IMR-90 (cell line): ENCODE data around the gene PSMB2. TPM values are rescaled to one million over a fixed set of nuclear protein-coding genes. Genes with fewer than 3 reads are reported as not detected.

ENCODE experiments used
- ATAC-seq: fragments of 200-7000 bp; cut with Tn5 transposase; 2 replicates; pipeline ENCODE4 v1.9.1; 2020; ENCODE audit warnings: low read depth, mild to moderate bottlenecking, moderate library complexity
- BruUV-seq: library from RNA; stranded (reverse); fragments of 400-500 nt; replicated peaks from 2 replicates; lab custom pipeline; 2021; lab: Mats Ljungman, UMichigan
- CTCF ChIA-PET: fragments of 300-600 bp; formaldehyde crosslinking; extraction: SDS; loops from one replicate; lab custom pipeline; 2021; ENCODE audit warnings: antibody characterized with exemption; lab: Yijun Ruan, JAX
- POLR2A ChIA-PET: fragments of 300-600 bp; sonication (Branson Sonifier 250); formaldehyde crosslinking; loops from one replicate; lab custom pipeline; 2022; ENCODE audit warnings: antibody characterized with exemption; ENCODE audit not compliant: unreplicated experiment; lab: Charles Lee
- DNase-seq: peaks from one replicate; pipeline ENCODE4 v3.0.0; 2013
- H2AFZ ChIP-seq: replicated peaks from 2 replicates; pipeline ENCODE3; 2013; ENCODE audit warnings: low read length, mild to moderate bottlenecking; ENCODE audit not compliant: poor library complexity
- H2AK5ac ChIP-seq: 2 replicates; pipeline ENCODE4 v1.6.1; 2013; ENCODE audit warnings: low read depth, low read length, inconsistent platforms
- H2AK9ac ChIP-seq: replicated peaks from 2 replicates; pipeline ENCODE3; 2013; ENCODE audit warnings: mild to moderate bottlenecking, low read depth, low read length, moderate library complexity; ENCODE audit not compliant: poor library complexity
- H2BK120ac ChIP-seq: 2 replicates; pipeline ENCODE4 v1.6.1; 2013; ENCODE audit warnings: low read depth, low read length, inconsistent platforms
- H2BK15ac ChIP-seq: 3 replicates; pipeline ENCODE4 v1.6.1; 2013; ENCODE audit warnings: low read depth, low read length, inconsistent platforms
- H2BK20ac ChIP-seq: 2 replicates; pipeline ENCODE4 v1.6.1; 2013; ENCODE audit warnings: low read depth, mild to moderate bottlenecking, inconsistent platforms, low read length, moderate library complexity
- H2BK5ac ChIP-seq: 2 replicates; pipeline ENCODE4 v1.6.1; 2013; ENCODE audit warnings: mild to moderate bottlenecking, low read depth, low read length, inconsistent platforms; ENCODE audit not compliant: poor library complexity, severe bottlenecking
- H3K14ac ChIP-seq: replicated peaks from 2 replicates; pipeline ENCODE4 v1.6.1; 2013; ENCODE audit warnings: low read depth, low read length, inconsistent platforms
- H3K18ac ChIP-seq: 2 replicates; pipeline ENCODE4 v1.6.1; 2013; ENCODE audit warnings: low read depth, low read length, control low read depth
- H3K23ac ChIP-seq: 2 replicates; pipeline ENCODE4 v1.6.1; 2013; ENCODE audit warnings: low read depth, low read length, inconsistent platforms
- H3K27ac ChIP-seq: 2 replicates; pipeline ENCODE4 v1.5.1; 2013; ENCODE audit warnings: mild to moderate bottlenecking, control low read depth, low read length; ENCODE audit not compliant: insufficient read depth
- H3K27me3 ChIP-seq: 2 replicates; pipeline ENCODE4 v1.6.1; 2013; ENCODE audit warnings: low read length; ENCODE audit not compliant: control insufficient read depth, insufficient read depth
- H3K36me3 ChIP-seq: 2 replicates; pipeline ENCODE4 v1.6.1; 2013; ENCODE audit warnings: low read length, mixed read lengths; ENCODE audit not compliant: control insufficient read depth, insufficient read depth
- H3K4ac ChIP-seq: 2 replicates; pipeline ENCODE4 v1.6.1; 2013; ENCODE audit warnings: low read depth, low read length, inconsistent platforms
- H3K4me1 ChIP-seq: 2 replicates; pipeline ENCODE4 v1.6.1; 2013; ENCODE audit warnings: low read length, mixed read lengths; ENCODE audit not compliant: control insufficient read depth, insufficient read depth
- H3K4me2 ChIP-seq: 2 replicates; pipeline ENCODE4 v1.6.1; 2013; ENCODE audit warnings: low read depth, mild to moderate bottlenecking, control low read depth, low read length, moderate library complexity
- H3K4me3 ChIP-seq: 2 replicates; pipeline ENCODE4 v1.5.1; 2013; ENCODE audit warnings: low read depth, mild to moderate bottlenecking, control low read depth, low read length, moderate library complexity; ENCODE audit not compliant: insufficient read depth
- H3K56ac ChIP-seq: 2 replicates; pipeline ENCODE4 v1.6.1; 2013; ENCODE audit warnings: low read length, inconsistent platforms; ENCODE audit not compliant: insufficient read depth; ENCODE audit errors: extremely low read depth
- H3K79me1 ChIP-seq, 2 experiments: 2 replicates each; pipeline ENCODE4 v1.6.1; 2013; ENCODE audit warnings: low read length in 2 of 2, inconsistent platforms in 1 of 2, low read depth in 1 of 2
- H3K9ac ChIP-seq: 2 replicates; pipeline ENCODE4 v1.6.1; 2013; ENCODE audit warnings: low read depth, low read length, control low read depth
- H3K9me1 ChIP-seq: 2 replicates; pipeline ENCODE4 v1.6.1; 2013; ENCODE audit warnings: low read length, inconsistent platforms; ENCODE audit not compliant: insufficient read depth
- H3K9me3 ChIP-seq: 2 replicates; pipeline ENCODE4 v1.6.1; 2013; ENCODE audit warnings: low read length; ENCODE audit not compliant: control insufficient read depth, insufficient read depth
- H4K20me1 ChIP-seq: 2 replicates; pipeline ENCODE4 v1.6.1; 2013; ENCODE audit warnings: low read length, inconsistent platforms; ENCODE audit not compliant: insufficient read depth
- H4K5ac ChIP-seq: 2 replicates; pipeline ENCODE4 v1.6.1; 2013; ENCODE audit warnings: mild to moderate bottlenecking, low read depth, low read length, control low read depth
- H4K8ac ChIP-seq, 2 experiments: 2 replicates each; pipeline ENCODE4 v1.6.1; 2013; ENCODE audit warnings: low read depth in 2 of 2, low read length in 2 of 2, control low read depth in 1 of 2, inconsistent platforms in 1 of 2
- H4K91ac ChIP-seq: 2 replicates; pipeline ENCODE4 v1.6.1; 2013; ENCODE audit warnings: low read depth, low read length, inconsistent platforms; ENCODE audit not compliant: insufficient read depth
- CEBPB ChIP-seq: IDR thresholded peaks from 2 replicates; pipeline ENCODE4 v1.6.1; 2012; ENCODE audit warnings: low read depth, low read length, improper control_type of control experiment
- CHD1 ChIP-seq: IDR thresholded peaks from 2 replicates; pipeline ENCODE4 v1.6.1; 2012; ENCODE audit warnings: low read depth, low read length, improper control_type of control experiment
- MAFK ChIP-seq: IDR thresholded peaks from 2 replicates; pipeline ENCODE4 v1.6.1; 2012; ENCODE audit warnings: low read depth, low read length, improper control_type of control experiment
- MAZ ChIP-seq: IDR thresholded peaks from 2 replicates; pipeline ENCODE4 v1.6.1; 2012; ENCODE audit warnings: low read depth, mild to moderate bottlenecking, low read length, improper control_type of control experiment, moderate library complexity, borderline replicate concordance
- NFE2L2 ChIP-seq: fragments of 150-350 bp; IDR thresholded peaks from 2 replicates; pipeline ENCODE4 v1.6.1; 2016; ENCODE audit warnings: low read depth, mild to moderate bottlenecking, low read length
- POLR2A ChIP-seq: IDR thresholded peaks from 2 replicates; pipeline ENCODE4 v1.6.1; 2012; ENCODE audit warnings: mild to moderate bottlenecking, low read depth, low read length
- RAD21 ChIP-seq: IDR thresholded peaks from 2 replicates; pipeline ENCODE4 v1.6.1; 2012; ENCODE audit warnings: low read length, improper control_type of control experiment
- RFX5 ChIP-seq: IDR thresholded peaks from 2 replicates; pipeline ENCODE4 v1.8.0; 2012; ENCODE audit warnings: low read depth, mild to moderate bottlenecking, low read length, moderate library complexity
- SMC3 ChIP-seq: fragments of 150-350 bp; IDR thresholded peaks from 2 replicates; pipeline ENCODE4 v1.6.1; 2016; ENCODE audit warnings: low read depth, mild to moderate bottlenecking, antibody characterized with exemption, low read length, moderate library complexity
- WGBS, 2 experiments: methylation state at CpG; one replicate each; pipeline versions ENCODE4 v1.1.5 to v1.1.7; 2013; ENCODE audit warnings: missing lambda C conversion rate in 2 of 2; ENCODE audit not compliant: insufficient read length in 1 of 2; ENCODE audit errors: extremely low coverage in 2 of 2; 5-methylcytosine and 5-hydroxymethylcytosine counted together
- dilution Hi-C: fragments of 300-500 bp; cut with HindIII; formaldehyde crosslinking; loops from one replicate; pipeline ENCODE4 v1.14.3; 2018; ENCODE audit warnings: low sequenced_read_pairs; ENCODE audit not compliant: unreplicated experiment
- in situ Hi-C: fragments of 300-500 bp; cut with MboI; formaldehyde crosslinking; loops from 3 replicates; pipeline ENCODE4 v1.14.3; 2019; ENCODE audit warnings: low sequenced_read_pairs, inconsistent platforms, mixed read lengths
- intact Hi-C: fragments of 100-400 bp; cut with micrococcal nuclease; formaldehyde crosslinking; loops from 2 replicates; pipeline ENCODE4 v1.10.0; 2022
- polyA plus RNA-seq, 3 experiments: library from polyadenylated mRNA; depleted of rRNA; stranded (reverse); fragments of >200 nt; gene quantifications; 2 replicates each; pipeline ENCODE4 v1.2.3, GENCODE V29; 2012; ENCODE audit warnings: low replicate concordance in 1 of 3
- total RNA-seq: library from RNA; depleted of rRNA; stranded (reverse); fragments of >200 nt; gene quantifications from 2 replicates; pipeline ENCODE4 v1.2.3, GENCODE V29; 2012
- TF ChIP-seq, protein P1 (sequence below): fragments of 150-350 bp; IDR thresholded peaks from 2 replicates; pipeline ENCODE4 v1.6.1; 2016; ENCODE audit warnings: low read depth, mild to moderate bottlenecking, low read length, moderate library complexity, borderline replicate concordance
- TF ChIP-seq, protein P2 (sequence below): conservative IDR thresholded peaks from 2 replicates; pipeline ENCODE4 v1.5.1; 2012; ENCODE audit warnings: mild to moderate bottlenecking, low read depth, low read length, improper control_type of control experiment

PSMB2 gene
- total and polyA plus RNA-seq, 2 of the 4 experiments (the other 2 are of a cell fraction): 23.8 to 86.2 TPM

DNA sequence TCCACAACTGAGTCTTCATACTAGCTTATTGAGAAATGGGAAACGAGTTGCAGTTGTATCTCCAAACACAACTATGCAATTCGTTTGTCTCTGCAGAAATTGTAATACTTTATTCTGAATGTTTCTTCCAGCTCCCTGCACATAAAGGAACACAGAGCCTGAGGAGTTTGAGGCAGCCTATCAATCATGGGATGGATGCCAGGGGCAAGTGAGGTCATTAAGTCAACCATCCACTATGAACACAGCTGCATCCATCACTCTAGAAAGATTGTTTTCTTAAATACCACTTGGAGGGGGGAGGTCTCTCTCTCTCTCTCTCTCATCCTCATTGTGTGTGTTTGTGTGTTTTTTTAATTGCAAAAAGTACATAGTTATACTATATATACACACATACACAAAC lies 2.9 kb upstream of the PSMB2 start:
- H3K14ac ChIP-seq: no peak overlapping the region
- WGBS, 2 experiments: no CpG with 5 or more reads among the region's 2 CpGs
- no peak overlapping the region for H3K27ac ChIP-seq
- no peak overlapping the region for H2BK120ac ChIP-seq
- H2AK9ac ChIP-seq: no peak overlapping the region
- ATAC-seq (no peak), DNase-seq (no peak)
- no peak overlapping the region for H4K5ac ChIP-seq
- H3K27me3 ChIP-seq: peaks cover 14% of the 10 kb centered on the region
- H2BK20ac ChIP-seq: no peak overlapping the region
- no peak overlapping the region for H3K9ac ChIP-seq
- in situ Hi-C loops: loop anchor here (5.0 kb wide), 1 partner anchor 73 kb away; the partner anchor contains the start of gene C1orf216
- no peak for TF ChIP-seq POLR2A
- TF ChIP-seq NFE2L2: no peak
- TF ChIP-seq, protein P1, sequence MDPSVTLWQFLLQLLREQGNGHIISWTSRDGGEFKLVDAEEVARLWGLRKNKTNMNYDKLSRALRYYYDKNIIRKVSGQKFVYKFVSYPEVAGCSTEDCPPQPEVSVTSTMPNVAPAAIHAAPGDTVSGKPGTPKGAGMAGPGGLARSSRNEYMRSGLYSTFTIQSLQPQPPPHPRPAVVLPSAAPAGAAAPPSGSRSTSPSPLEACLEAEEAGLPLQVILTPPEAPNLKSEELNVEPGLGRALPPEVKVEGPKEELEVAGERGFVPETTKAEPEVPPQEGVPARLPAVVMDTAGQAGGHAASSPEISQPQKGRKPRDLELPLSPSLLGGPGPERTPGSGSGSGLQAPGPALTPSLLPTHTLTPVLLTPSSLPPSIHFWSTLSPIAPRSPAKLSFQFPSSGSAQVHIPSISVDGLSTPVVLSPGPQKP: no peak
- no peak for TF ChIP-seq MAZ
- no peak for TF ChIP-seq SMC3
- TF ChIP-seq, protein P2, sequence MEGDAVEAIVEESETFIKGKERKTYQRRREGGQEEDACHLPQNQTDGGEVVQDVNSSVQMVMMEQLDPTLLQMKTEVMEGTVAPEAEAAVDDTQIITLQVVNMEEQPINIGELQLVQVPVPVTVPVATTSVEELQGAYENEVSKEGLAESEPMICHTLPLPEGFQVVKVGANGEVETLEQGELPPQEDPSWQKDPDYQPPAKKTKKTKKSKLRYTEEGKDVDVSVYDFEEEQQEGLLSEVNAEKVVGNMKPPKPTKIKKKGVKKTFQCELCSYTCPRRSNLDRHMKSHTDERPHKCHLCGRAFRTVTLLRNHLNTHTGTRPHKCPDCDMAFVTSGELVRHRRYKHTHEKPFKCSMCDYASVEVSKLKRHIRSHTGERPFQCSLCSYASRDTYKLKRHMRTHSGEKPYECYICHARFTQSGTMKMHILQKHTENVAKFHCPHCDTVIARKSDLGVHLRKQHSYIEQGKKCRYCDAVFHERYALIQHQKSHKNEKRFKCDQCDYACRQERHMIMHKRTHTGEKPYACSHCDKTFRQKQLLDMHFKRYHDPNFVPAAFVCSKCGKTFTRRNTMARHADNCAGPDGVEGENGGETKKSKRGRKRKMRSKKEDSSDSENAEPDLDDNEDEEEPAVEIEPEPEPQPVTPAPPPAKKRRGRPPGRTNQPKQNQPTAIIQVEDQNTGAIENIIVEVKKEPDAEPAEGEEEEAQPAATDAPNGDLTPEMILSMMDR: no peak
- no peak for TF ChIP-seq MAFK
- no peak for TF ChIP-seq CHD1
- TF ChIP-seq RAD21: no peak
- no peak for TF ChIP-seq CEBPB
- TF ChIP-seq RFX5: no peak
- no peak overlapping the region for H3K56ac ChIP-seq
- no TSS peak for BruUV-seq
- no peak overlapping the region for H3K18ac ChIP-seq
- intact Hi-C loops: loop anchor here (5.0 to 10.0 kb wide), 2 partner anchors 73 to 121 kb away; partner anchors contain the start of genes C1orf216 and CLSPN
- H2AFZ ChIP-seq: no peak overlapping the region
- H3K4me3 ChIP-seq: no peak overlapping the region
- H4K8ac ChIP-seq: no peak overlapping the region
- H4K20me1 ChIP-seq: no peaks in the 10 kb centered on the region
- H3K4ac ChIP-seq: no peak overlapping the region
- no peak overlapping the region for H3K23ac ChIP-seq
- ChIA-PET CTCF (no interaction called here), POLR2A (no interaction called here)
- dilution Hi-C loops: no loop called here
- H2BK5ac ChIP-seq: no peak overlapping the region
- H3K79me1 ChIP-seq: peaks cover 4 to 13% of the 10 kb centered on the region in 2 experiments; a peak in 1 of 4 replicates
- no peak overlapping the region for H3K4me2 ChIP-seq
- no peaks in the 10 kb centered on the region for H3K36me3 ChIP-seq
- no peak overlapping the region for H2BK15ac ChIP-seq
- no peaks in the 10 kb centered on the region for H3K4me1 ChIP-seq
- H3K9me1 ChIP-seq: no peaks in the 10 kb centered on the region
- no peak overlapping the region for H4K91ac ChIP-seq
- no peaks in the 10 kb centered on the region for H3K9me3 ChIP-seq
- no peak overlapping the region for H2AK5ac ChIP-seq
